GDM1 (cell line): ENCODE measurements around the gene MATN1.
A peak's percentile ranks its signal among the peaks of the same experiment; 100 is the strongest.

Experiments used
- DNase-seq: peaks from one replicate; lab custom pipeline; 2025; lab: John Stamatoyannopoulos, UW

Gene MATN1

DNA sequence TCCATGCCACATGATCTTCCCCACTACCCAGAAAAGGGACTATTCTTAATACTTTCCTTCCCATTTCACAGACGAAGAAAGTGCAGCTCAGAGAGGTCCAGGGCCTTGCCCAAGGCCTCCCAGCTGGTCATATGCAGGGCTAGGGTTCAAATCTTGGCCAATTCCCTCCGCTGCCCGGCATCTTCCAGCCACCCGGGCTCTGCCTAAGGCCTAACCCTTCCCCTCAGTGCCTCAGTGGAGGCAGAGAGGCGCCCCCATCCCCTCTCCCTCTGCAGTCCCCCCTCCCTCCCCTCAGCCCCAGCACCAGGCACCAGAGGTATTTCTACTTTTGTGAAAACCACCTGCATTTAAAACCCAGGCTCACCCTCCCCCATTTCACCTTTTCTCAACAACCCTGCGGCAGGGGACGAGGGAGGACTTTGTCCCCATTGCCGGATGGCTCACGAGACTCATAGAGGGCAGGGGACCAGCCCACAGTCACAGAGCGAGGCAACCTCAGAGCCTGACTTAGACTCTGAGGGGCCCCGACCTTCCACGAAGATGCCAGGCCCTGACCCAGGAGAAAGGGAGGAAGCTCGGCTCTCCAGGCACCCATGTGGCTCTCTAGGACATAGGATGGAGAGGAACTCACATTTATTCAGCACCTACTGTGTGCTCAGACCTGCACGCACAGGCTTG is 21.9 kb upstream of the MATN1 start:
- DNase-seq = no peak

DNA sequence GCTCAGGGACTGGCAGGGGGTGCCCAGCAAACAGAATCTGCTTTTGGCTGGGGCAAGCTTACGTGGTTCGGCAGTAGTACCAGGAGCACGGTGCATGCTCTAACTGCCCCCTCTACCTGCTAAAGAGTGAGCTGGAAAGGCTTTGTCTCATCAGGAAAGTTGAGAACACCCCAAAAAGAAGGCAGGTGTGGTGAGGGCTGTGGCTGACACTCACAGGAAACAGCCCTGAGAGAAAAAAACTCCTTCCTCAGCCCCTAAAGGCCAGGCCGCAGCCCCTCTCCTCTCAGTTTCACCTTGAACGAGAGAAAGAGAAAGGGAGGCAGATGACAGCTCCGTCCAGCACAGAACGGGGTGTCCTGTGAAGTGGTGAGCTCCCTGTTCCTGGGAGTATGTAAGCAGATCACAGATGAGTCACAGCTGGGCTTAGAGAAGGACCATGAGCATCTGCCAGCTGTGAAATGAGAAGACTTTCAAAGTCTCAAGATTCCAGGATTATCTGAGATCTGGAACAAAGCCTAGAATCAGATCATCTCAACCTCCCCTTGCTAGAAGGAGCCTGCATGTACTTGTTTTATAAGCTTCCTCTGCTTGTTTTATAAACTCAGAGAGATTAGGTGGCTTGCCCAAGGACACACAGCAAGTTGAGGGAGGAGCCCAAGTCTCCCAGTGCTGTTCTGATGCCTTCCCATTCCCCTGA is 20.8 kb upstream of the MATN1 start:
- DNase-seq = no peak

DNA sequence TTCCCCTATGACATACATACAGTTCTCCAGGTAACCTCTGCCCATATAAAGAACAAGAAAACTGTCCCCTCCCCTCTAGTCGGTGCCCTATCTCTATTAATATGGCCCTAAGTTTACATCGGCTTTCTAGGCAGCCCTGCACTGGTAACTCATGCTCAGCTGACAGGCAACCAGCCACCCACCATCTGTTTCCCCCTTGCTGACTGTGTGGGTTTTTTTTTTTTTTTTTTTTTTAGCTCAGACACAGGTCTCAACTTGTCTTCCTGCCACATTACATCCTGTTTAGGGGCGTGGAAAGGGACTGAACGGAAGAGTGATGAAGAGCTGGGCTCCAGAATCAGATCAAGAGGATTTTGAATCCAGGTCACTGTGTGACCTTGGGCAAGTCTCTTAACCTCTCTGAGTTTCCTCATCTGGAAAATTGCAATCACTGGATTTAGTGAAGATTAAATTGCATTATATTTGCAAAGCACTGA is 20.2 kb upstream of the MATN1 start:
- peak; percentile 77 for DNase-seq

DNA sequence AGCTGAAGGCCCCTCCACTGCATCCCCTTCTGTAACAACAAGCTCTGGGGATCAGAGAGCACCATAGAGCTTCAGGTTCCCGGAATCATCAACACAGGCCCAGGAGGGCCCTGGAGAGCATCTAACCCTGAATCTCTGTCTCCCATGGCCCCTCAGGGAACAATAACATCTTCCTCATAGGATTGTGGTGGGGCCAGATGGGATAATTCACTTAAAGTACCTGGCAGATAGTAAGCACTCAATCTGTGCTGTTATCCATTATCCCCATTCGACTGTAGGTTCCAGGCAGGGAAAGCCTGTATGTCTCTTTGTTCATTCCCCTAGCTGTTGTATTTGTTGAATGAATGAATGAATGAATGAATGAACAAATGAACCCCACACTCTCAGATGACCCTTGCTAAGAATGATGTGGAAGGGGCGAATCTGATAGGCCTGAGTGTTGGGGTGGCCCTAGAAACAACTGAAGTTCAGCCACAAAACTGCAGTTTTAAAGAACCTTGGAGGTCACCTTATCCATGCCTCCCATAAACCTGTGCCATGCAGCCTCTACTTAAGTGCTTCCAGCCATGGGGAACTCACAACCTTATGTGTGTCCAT is 19.7 kb upstream of the MATN1 start:
- DNase-seq = no peak

DNA sequence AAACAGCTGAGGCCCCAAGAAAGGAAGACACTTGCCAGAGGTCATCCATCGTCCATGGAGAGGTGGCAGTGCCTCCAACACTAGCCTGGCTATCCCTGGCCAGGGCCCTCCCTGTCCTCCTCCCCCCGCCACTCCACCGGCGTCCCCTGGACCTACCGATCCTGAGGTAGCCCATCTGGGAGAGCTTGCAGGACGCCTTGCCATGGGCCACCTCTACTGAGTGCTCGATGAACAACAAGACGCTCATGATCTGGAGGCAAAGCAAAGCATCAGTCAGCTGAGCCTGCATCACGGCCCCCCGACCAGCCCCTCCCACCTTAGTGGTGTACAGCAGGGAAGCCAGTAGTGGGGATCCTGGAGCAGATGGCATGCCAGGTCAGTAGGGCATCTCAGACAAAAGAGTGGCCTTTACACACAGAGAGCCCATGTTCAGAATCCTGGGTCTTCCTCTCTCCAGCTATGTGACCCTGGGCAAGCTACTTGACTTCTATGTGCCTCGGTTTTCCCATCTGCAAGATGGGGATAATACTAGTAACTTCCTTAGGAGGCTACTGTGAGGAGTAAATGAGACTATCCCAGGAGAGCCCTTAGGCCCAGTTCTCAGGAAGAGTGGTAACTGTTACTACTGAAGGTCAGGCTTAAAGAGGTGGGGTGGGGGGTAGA is 19.0 kb upstream of the MATN1 start:
- DNase-seq = no peak

DNA sequence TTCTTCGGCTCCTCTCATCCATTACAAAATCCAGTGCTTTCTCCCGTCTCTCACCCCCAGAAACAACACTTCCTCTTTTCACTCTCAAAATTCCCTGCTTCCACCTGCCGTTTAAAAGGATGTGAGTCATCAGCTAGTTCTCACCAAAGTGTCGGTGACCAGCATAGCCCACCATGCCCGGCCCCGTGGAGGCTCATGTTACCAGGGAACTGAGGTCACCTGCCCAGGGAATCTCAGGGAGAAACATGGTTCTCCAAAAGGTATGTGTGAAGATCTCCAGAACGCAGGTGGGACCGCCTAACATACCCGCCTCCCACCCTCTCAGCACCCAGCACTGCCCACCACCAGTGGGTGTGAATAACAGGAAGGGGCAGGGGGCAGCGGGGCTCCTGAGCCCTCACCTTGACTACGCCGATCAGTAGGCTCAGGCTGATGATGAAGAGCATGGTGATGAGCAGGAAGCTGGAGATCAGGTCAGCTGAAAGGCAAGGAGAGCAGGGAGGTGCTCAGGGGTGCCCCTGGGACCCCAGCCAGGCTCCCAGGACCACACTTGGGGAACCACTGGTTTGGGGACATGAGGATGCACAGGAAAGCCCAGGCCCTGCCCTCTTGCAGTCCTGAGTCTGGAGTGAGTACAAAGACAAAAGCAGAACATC is 18.0 kb upstream of the MATN1 start:
- DNase-seq = peak; percentile 51

DNA sequence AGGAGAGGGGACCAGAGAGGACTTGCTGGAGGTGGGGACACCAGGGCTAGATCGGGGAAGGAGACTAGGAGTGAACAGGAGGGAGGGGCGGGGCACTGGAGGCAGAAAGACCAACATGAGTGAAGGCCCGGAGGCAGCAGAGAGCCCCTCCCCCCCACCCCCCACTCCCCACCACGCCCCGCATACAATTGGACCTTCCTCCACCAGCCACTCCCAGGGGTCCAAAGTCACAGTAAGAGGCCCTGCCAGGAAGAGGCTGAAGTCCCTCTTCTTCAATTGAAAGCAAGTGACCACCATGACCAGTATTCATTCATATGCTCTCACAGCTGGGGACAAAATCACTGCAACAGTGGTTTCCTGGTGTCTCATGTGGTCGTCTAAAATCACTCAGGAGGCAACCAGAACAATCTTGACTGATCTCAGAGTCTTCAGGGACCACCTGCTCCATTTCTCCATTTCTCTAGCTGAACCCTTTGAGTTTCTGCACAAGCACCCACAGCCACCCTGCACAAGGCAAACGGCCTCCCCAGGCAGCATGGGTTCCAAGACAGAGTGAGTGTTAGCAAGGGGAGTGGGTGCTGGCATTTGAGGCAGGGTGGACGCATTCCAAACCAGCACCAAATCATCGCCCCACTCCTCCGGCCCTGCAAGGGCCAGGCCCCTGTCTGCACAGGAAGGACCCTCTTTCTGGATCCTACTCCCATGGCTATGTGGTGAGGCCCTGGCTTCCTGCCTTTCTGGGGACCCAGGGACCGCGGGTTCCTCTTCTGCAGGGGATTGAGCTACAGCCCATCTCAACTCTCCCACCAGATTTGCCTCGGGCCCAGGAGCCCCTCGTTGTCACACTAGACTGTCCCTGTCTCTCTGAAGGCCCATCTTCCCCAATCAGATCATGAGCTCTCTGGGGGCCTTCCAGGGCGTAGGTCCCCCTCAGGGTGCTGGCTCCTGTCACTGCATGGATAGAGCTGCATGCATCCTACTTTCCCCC is 17.2 kb upstream of the MATN1 start:
- peak; percentile 50 for DNase-seq

DNA sequence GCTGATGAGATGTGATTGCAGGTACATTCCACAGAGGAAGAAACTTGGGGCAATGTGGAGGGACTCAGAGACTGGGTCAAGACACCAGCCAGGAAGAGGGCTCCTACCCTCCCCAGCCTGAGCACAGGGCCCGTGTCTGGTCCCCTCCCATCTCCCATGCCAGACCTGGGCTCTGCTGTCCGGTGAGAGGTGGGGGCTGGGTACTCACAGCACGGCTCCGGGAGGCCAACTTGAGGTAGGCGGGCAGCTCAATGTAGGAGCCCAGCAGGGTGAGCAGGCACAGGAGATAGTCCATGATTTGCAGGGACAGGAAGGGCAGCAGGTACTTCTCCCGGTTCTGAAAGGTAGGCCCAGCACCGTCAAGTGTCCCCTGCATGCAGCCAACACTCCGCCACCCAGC is 16.2 kb upstream of the MATN1 start:
- DNase-seq = no peak

DNA sequence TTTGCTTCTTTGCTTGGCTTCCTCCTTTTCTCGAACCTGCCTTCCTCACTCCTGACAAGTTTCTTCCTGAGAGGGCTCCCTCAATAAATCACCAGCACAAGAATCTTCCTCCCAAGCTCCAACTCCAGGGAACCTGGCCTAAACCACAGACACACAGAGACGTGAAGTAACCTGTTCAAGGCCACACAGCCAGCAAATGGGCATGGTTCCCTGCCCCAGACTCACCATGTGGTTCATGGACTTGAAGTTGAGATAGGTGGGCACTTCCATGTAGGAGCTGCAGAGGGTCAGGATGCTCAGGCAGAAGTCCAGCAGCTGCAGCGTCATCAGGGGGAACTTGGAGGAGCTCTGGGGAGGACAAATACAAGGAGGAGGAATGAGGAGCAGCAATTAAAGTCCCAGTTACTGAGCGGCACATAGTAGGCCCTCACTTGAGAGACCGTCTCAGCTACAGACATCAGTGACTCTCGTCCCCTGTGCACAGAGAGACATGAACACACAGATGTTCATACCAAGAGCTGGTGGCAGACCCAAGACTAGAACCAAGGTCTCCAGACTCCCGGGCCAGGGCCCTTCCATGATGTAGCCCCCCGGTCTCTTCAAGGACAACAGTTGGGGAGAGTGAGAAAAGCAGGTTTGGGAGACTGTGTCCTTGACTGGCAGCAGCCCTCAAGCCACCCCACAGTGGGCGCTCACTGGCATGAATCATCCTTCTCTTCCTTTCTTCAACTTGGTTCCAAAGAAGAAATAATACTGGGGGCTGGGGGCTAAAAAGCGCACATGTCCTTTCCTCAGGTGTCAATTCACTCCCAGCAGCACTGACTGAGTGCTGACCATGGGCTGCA is 15.6 kb upstream of the MATN1 start:
- no peak for DNase-seq

DNA sequence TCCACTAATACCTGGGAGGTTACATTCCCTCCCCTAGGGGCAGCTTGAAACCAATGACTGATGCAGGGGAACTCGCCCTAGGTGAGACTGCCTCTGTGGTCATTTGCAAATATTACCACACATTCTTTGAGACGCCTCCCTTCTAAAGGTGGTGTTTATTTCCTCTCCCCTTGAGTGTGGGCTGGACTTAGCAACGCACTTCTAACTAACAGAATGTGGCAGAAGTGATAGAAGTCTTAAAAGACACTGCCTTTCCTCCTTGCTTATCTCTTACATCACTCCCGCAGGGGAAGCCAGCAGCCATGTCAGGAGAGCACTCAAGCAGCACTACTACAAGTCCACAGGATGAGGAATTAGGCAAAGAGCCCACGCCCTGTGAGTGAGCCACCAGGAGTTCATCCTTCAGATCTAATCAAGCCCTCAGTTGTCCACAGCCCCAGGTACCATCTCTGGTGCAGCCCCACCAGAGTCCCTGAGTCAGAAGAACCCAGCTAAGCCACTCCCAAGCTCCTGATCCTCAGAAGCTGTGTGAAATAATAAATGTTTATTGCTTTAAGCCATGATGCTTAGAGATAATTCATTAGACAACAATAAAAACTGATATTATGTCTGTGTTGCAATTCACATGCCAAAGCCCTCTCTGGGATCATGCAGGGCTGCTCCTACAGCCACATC is 14.8 kb upstream of the MATN1 start:
- DNase-seq = no peak

DNA sequence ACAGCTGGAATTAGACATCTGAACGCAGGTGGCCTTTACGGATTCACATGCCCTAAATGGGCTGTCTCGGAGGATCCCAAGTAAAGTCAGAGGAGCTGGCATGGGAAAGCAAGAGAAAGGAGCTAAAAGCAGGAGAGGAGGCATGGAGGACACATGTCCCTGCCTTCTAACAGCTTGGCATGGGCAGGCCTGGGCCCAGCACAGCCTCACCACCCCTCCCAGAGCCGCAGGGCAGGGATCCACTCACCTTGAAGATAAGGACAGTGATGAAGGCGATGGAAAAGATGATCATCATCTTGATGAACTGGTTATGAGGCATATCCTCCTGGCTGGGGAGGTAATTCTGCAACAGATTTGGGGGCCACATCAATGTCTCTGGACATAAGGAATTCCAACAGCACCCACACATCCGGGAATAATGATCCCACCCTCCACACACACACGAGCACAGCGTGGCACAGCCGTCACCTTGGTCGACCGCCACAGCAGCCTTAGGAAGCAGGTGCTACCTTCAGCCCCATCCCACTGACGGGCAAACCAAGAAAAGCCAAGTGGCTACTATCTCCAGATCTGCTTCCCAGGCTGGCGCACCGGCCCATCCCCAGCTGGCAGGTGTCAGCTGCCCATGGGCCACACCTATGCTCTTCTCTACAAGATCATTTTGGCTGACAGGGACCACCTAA is 14.1 kb upstream of the MATN1 start:
- DNase-seq = no peak

DNA sequence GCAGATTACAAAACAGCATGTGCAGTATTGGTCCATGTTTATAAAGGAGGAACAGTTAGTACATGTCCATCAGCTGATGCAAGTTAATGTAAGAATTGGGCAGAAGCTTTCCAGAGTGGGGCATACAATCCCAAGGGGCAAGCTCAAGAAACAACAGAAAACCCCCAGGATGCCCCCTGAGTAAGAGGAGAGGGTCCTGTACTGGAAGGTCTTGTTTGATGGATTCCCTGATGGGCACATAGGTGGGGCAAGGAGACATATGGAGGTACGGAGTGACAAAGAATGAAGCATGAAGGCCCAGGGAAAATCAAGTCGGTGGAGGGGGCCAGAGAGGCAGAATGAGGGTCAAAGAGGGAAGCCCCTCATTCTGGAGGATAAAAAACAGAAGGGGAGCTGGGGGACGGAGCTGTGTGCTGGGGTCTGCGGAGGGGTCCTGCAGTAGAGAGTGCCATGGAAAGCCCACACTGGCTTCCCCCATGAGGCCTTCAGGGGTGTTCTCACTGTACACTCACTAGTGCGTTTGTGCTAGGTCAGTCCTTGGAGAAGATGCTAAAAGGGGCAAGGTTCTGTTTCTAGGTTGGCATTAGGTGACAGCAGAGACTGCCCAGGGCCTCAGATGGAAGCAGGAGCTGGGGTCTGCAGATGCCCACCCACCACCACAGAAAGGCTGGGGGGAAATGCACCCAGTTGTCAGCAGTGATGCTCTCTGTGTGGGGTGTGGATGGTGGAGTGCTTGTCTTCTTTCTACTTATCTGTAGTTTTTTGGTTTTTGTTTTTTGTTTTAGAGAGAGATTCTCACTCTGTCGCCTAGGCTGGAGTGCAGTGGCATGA is 12.5 kb upstream of the MATN1 start:
- no peak for DNase-seq

DNA sequence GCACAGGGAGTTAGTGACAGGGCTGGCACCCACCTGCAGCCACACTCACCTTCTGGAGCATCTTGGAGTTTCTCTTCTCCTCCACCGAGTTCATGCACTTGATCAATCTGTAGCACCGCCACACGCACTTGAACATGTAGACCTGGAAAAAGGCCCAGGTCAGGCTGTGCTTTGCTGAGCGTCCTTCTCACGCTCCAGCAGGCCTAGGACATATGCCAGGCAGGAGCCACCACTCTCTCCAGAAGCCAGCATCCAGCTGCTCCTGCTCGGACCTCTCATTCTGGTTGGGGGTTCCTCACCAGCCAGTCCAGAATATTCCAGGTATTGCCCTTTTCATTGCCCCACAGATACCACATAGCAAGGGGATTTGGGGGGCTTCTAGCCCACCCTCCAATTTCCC is 11.7 kb upstream of the MATN1 start:
- no peak for DNase-seq

DNA sequence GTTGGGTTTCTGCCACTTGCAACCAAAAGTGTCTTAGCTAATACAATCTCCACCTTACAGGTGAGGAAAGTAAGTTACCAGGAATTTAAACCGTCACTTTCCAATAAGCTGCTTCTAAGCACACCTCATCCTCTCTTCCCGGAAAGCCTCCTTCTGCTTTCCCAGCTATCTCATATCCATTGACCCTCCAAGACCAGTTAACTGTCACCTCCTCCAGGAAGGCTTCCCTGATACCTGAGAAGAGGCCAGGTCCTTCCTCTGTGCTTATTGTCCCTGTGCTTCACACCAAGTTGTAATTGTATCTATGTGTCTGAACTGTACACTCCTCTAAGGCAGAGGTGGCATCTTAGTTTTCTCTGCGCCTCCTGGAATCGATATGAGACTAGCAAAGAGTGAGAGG is 11.2 kb upstream of the MATN1 start:
- DNase-seq = no peak

DNA sequence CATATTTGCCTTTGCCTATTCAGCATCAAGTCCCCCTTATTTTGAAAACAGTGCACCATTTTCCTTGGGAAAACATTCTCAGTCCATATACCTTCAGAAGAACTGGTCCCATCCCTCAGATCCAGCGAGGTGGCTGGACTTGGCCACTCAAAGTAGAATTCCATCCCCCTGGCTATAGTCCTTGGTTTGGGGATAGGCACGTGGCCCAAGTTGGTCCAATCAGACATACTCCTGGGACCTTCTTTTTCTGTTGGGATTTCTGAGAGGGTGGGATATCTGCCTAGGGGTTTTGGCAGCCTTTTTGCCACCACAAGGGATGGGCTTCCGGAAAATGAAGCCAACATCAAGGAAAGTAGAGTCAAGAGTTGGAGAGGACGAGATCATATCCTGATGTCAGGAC is 10.7 kb upstream of the MATN1 start:
- no peak for DNase-seq

DNA sequence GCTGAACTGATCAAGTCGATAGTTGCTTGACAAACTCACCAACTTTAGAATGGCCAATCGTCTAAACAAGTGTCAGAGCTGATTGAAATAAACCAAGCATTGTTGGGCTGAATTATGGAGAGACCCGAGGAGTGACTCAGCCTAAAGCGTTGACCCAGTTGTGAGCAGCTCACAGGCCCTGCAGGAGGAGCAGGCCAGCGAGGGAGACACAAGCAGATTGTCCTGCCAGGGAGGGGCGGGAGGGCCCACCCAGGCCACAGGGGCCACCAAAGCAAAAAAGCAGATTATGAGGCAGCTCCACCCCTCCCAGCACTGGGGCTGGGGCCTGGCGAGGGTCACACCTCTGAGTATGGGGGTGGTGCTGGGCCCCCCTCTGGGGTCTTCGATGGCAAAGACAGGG is 10.1 kb upstream of the MATN1 start:
- no peak for DNase-seq

DNA sequence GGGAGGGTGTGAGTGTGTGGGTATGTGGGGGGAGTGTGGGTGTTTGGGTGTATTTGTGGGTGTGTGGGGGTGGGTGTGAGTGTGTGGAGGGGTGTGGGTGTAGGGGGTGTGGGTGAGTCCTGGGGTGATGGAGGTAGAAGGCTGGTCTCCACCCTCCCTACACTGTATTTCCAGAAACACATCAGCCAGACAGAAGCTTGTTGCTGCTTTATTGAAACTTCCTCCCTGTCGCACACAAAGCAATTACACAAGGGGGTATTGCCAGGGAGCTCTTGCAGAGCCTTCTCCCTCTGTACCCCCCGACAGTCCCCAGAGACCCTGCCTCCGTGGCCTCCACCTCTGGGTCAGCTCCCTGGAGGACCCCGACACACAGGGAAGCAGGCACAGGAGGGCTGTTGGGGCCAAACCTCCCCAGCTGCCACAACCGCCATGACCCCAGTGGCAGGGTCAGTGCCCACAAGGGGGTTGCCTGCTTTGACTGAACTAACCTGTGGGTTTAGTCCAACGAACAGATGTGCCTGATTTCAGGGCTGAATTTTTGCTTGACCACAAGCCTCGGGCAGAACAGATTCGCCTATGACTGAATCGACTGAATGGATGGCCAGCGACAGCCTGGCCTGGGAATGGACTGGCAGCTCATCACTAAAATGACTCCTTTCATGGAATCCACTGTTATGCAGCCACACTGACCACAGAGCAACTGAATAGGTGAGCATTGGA is 9.1 kb upstream of the MATN1 start:
- DNase-seq = no peak
